Memory B cell (primary cell): ENCODE measurements around the gene LBH.

Experiments
- ATAC-seq: fragments of 150-1000 bp; cut with Tn5 transposase; 2 replicates; pipeline ENCODE4 v1.10.0; 2021; ENCODE audit warnings: low read depth, mild to moderate bottlenecking, moderate library complexity
- DNase-seq, 2 donors: peaks; one replicate each; pipeline ENCODE4 v3.0.0; 2022; ENCODE audit warnings: low spot score in 2 of 2
- H3K27ac Mint-ChIP-seq: one replicate; pipeline ENCODE4 v1.8.0; 2022; ENCODE audit warnings: mild to moderate bottlenecking, moderate library complexity, mixed read lengths
- H3K27me3 Mint-ChIP-seq: one replicate; pipeline ENCODE4 v1.8.0; 2022; ENCODE audit warnings: mixed read lengths
- H3K36me3 Mint-ChIP-seq: one replicate; pipeline ENCODE4 v1.8.0; 2022; ENCODE audit warnings: mild to moderate bottlenecking, mixed read lengths
- H3K4me1 Mint-ChIP-seq: one replicate; pipeline ENCODE4 v1.8.0; 2022; ENCODE audit warnings: mixed read lengths
- H3K4me3 Mint-ChIP-seq: one replicate; pipeline ENCODE4 v1.8.0; 2022; ENCODE audit warnings: mild to moderate bottlenecking, moderate library complexity, mixed read lengths
- H3K9me3 Mint-ChIP-seq: one replicate; pipeline ENCODE4 v1.8.0; 2022; ENCODE audit warnings: mixed read lengths

The LBH gene

DNA sequence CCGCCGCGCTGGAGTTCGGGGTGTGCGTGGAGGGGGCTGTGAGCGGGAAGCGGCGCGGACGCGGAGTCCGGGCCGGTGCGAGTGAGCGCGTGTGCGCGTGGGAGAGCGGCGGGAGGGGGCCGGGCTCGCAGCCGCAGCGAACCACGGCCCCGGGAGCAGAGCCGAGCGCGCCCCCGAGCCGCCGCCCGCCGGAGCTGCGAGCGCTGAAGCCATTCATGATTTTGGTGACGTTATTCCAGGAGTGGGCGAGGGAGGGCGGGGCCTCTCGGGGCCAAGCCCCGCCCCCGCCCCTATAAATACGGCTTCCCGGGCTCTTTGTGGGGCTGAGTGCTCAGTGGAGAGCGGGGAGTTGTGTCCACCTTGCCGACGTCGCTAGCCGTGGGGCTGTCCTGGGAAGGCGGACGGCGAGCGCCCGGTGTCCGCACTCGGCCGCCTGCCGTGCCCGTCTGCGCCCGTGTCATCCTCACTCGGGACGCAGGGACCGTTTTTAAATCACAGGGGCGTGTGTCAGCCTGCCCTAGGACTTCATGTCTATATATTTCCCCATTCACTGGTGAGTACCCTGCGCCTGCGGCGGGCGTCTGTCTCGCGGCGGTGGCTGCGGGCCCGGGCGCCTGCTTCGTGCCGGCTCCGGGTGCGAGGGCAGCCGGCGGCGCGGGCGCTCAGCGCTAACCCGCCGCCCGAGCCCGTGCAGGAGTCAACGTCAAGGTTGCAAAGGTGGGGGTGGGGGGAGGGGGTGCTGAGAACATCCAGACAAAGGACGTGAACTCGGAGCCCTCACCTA, at the start of gene LBH:
LBH (plus strand) TSS at position 323 of the 784 bp plus-strand sequence; CDS start at position 528, 205 bp downstream.
- H3K36me3 Mint-ChIP-seq: peaks cover 14% of the 10 kb centered on the region
- H3K4me3 Mint-ChIP-seq: peak within 1 kb of the TSS; percentile 97
- DNase-seq (peak; percentile 80 to 82), ATAC-seq (peak; percentile 64)
- H3K9me3 Mint-ChIP-seq: no peaks in the 10 kb centered on the region
- H3K27me3 Mint-ChIP-seq: no peaks in the 10 kb centered on the region
- peak within 1 kb of the TSS; percentile 91 for H3K27ac Mint-ChIP-seq
- H3K4me1 Mint-ChIP-seq: peaks cover 33% of the 10 kb centered on the region

DNA sequence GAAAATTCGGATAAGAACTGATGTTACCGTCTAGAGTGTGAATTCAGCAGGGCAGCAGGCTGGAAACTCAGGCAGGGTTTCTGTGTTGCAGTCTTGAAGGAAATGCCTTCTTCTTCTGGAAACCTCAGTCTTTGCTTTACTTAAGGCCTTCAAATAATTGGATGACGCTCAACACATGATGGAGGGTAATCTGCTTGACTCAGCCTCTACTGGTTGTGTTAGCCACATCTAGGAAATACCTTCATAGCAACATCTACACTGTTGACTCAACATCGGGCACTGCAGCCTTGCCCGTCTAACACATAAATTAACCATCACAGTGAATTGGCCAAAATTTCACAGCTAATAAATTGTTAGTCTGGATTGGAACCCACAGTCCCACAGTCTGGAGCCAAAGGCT, 47.3 kb upstream of the LBH start:
- no peak for DNase-seq
- no peak for ATAC-seq
- Mint-ChIP-seq H3K4me1 (peaks cover 7% of the 10 kb centered on the region), H3K36me3 (no peaks in the 10 kb centered on the region), H3K27me3 (peaks cover 2% of the 10 kb centered on the region), H3K4me3 (no peak overlapping the region), H3K27ac (no peak overlapping the region), H3K9me3 (no peaks in the 10 kb centered on the region)

DNA sequence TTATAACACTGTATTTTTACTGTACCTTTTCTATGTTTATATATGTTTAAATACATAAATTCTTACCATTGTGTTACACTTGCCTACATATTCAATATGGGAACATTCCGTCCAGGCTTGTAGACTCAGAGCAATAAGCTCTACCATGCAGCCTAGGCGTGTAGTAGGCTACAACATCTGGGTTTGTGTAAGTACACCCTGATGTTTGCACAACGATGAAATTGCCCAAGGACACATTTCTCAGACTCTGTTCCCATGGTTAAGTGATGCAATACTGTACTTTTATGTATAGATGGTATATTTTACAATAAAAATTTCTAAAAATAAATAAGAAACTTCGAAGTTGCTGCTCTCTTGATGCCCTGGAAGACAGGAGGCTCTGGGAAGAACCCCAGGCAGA, 46.2 kb upstream of the LBH start:
- H3K27me3 Mint-ChIP-seq: peaks cover 2% of the 10 kb centered on the region
- DNase-seq: no peak
- H3K36me3 Mint-ChIP-seq: no peaks in the 10 kb centered on the region
- H3K9me3 Mint-ChIP-seq: no peaks in the 10 kb centered on the region
- no peak overlapping the region for H3K4me3 Mint-ChIP-seq
- no peak for ATAC-seq
- no peak overlapping the region for H3K27ac Mint-ChIP-seq
- H3K4me1 Mint-ChIP-seq: peaks cover 7% of the 10 kb centered on the region

DNA sequence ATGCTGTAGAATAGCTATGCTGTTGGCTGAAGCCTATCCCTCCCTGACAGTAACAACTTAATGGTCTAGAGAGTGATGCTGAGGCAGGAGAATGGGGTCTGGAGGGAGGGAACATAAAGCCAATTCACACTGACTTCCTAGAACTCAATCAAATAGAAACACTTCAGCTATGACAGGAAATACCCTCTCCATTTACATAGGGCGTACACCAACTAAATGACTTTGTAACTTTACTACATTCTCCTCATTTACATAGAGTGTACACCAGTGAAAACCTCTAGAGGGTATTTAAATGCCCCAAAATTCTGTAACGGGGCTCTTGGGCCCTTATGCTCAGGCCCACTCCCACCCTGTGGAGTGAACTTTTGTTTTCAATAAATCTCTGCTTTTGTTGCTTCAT, 43.0 kb upstream of the LBH start:
- DNase-seq: no peak
- no peaks in the 10 kb centered on the region for H3K9me3 Mint-ChIP-seq
- peak overlapping the region; percentile 67 for H3K27ac Mint-ChIP-seq
- H3K27me3 Mint-ChIP-seq: peaks cover 2% of the 10 kb centered on the region
- peaks cover 7% of the 10 kb centered on the region for H3K4me1 Mint-ChIP-seq
- peak; percentile 75 for ATAC-seq
- no peaks in the 10 kb centered on the region for H3K36me3 Mint-ChIP-seq
- H3K4me3 Mint-ChIP-seq: no peak overlapping the region

DNA sequence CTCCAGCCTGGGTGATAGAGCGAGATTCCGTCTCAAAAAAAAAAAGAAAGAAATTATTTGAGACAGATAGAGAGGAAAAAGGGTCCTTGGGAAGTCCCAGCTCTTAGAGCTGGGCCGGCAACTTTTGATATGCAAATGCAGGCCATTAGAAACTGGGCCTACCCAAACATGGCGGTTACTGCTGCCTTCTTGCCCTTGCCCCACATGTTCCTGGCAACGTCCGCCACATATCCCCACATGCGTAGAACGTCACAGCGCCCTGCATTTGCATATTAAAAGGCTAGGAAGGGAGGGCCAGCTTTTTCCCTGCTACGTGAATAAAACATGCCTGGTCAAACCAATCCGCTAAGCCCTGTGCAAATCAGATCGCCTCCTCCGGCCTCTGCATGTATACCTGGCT, 40.7 kb upstream of the LBH start:
- Mint-ChIP-seq H3K27me3 (peaks cover 7% of the 10 kb centered on the region), H3K27ac (no peak overlapping the region), H3K4me1 (peaks cover 9% of the 10 kb centered on the region), H3K9me3 (no peaks in the 10 kb centered on the region), H3K36me3 (no peaks in the 10 kb centered on the region), H3K4me3 (no peak overlapping the region)
- ATAC-seq (no peak), DNase-seq (no peak)

DNA sequence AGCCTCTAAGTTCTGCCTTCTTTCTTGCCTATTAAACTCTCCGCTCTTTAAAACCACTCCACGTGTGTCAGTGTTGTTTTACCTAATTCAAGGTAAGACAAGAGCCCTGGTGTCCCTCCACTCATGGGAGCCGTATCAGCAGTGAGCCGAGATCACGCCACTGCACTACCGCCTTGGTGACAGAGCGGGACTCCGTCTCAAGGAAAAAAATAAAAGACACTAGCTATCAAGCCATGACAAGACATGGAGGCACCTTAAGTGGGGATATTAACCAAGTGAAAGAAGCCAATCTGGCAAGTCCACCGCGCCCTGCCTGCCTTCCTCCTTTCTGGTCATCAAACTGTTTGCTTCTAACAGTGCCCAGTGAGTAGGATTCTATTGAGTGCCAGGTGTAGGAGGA, 40.2 kb upstream of the LBH start:
- Mint-ChIP-seq H3K4me3 (no peak overlapping the region), H3K36me3 (no peaks in the 10 kb centered on the region), H3K27ac (no peak overlapping the region), H3K9me3 (no peaks in the 10 kb centered on the region), H3K4me1 (peaks cover 9% of the 10 kb centered on the region), H3K27me3 (peaks cover 4% of the 10 kb centered on the region)
- ATAC-seq: no peak
- no peak for DNase-seq

DNA sequence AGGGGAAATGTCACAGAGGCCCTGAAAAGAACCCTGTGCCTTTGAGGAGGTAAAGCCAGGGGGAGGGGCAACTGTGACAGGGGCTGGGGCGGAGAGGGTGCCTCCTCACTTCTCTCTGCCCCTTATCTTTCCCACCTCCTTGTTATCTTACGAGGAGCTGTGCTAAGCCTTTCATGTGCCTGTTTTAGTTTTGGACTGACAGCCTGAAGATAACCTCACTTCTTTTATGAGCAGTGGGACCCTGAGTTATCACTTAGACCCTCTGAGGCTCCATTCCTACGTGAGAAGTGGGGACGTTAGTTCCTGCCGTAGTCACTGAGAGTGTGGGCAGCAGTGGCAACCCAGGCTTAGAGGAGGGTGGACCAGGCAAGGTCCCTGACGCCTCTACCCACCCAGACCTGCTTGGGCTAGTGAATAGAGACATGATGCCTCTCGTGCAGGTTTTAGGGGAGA, 39.5 kb upstream of the LBH start:
- peaks cover 9% of the 10 kb centered on the region for H3K4me1 Mint-ChIP-seq
- no peaks in the 10 kb centered on the region for H3K9me3 Mint-ChIP-seq
- ATAC-seq (no peak), DNase-seq (no peak)
- H3K36me3 Mint-ChIP-seq: no peaks in the 10 kb centered on the region
- no peak overlapping the region for H3K27ac Mint-ChIP-seq
- H3K27me3 Mint-ChIP-seq: peaks cover 4% of the 10 kb centered on the region
- H3K4me3 Mint-ChIP-seq: no peak overlapping the region

DNA sequence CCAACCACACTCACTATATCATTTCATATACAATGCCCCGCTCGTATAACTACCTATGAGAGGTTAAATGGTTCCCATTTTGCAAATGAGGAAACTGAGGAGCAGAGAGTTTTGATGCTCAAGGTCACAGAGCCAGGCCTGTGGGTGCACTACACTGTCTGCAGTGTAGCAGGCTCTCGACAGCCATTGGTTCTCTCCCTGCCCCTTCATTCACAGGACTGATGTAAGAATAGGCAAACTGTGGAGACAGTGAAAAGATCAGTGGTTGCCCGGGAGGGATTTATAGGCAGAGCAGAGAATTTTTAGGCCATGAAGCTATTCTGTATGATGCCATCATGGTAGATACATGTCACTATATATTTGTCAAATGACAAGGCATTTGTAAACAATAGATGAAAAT, 39.0 kb upstream of the LBH start:
- H3K9me3 Mint-ChIP-seq: no peaks in the 10 kb centered on the region

DNA sequence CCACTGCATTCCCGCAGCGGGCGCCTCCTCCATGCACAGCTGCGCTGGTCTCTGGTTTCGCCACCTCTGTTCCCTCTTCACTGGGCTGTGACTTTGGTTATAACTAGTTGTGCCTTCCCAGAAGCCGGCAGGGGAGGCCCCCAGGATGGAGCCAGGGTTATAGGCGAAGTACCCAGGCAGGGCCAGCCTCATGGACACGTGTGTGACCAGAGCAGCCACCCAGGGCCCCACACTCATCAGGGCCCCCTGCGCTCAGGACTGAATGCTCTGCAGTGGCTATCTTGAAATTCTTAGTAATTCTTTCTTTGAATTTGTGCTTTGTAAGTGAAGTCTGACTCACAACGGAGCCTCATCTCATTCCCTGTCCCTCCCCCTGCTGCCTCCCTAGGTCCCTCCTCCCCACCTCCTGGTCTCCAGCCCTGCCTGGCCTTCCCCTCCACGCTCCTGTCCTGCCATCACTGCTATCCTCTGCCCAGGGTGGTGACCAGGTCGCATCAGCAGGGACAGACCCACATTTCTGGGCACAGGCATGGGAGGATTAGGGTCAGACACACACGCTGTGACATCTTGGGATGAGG, 38.1 kb upstream of the LBH start:
- no peak overlapping the region for H3K27ac Mint-ChIP-seq
- H3K4me1 Mint-ChIP-seq: peaks cover 7% of the 10 kb centered on the region
- DNase-seq: no peak
- H3K27me3 Mint-ChIP-seq: peaks cover 4% of the 10 kb centered on the region
- H3K4me3 Mint-ChIP-seq: no peak overlapping the region
- H3K9me3 Mint-ChIP-seq: no peaks in the 10 kb centered on the region
- no peak for ATAC-seq
- no peaks in the 10 kb centered on the region for H3K36me3 Mint-ChIP-seq

More for the DNA sequence above, 39.0 kb upstream of the LBH start:
- H3K36me3 Mint-ChIP-seq: no peaks in the 10 kb centered on the region
- H3K4me3 Mint-ChIP-seq: no peak overlapping the region
- ATAC-seq: no peak
- H3K27ac Mint-ChIP-seq: no peak overlapping the region
- no peak for DNase-seq
- peaks cover 4% of the 10 kb centered on the region for H3K27me3 Mint-ChIP-seq
- peaks cover 9% of the 10 kb centered on the region for H3K4me1 Mint-ChIP-seq

DNA sequence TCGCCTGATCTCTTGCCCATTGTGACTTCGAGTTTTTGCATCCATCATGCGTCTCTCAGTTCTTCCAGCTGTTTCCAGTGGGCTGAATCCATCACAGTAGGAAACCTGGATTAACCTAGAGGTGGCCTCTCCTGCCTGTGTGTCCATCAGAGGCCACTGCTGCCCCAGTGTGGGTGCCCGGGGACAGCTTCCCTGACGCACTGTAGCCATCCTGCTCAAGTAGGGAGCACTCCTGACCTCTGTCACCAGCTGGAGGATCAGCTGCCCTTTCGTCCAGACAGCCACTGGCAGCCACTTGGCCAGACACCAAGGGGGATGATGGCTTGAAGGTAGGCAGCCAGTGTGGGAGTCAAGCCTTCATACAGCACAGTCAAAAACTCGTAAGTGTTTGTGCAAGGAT, 36.9 kb upstream of the LBH start:
- no peaks in the 10 kb centered on the region for H3K36me3 Mint-ChIP-seq

DNA sequence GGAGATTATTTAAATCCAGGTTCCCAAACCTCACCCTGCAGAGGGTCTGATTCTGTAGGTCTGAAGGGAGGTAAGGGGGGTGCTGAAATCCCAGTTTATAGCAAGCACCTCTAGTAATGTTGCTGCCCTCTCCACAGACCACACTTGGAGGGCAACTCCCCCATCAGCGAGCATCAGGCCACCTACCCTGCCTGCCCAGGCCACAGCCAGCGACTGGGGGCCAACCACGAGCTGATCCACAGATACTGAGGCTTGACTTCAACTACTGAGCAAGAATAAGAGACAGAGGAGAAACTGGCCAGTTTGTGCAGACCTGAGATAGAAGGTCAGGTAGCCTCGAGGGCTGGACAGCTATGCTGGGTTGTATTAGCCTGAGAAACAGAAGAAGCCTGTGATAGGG, 36.3 kb upstream of the LBH start:
- no peak overlapping the region for H3K27ac Mint-ChIP-seq
- H3K4me1 Mint-ChIP-seq: peaks cover 2% of the 10 kb centered on the region
- no peak for DNase-seq
- H3K9me3 Mint-ChIP-seq: no peaks in the 10 kb centered on the region
- H3K36me3 Mint-ChIP-seq: no peaks in the 10 kb centered on the region
- H3K27me3 Mint-ChIP-seq: peaks cover 4% of the 10 kb centered on the region
- no peak for ATAC-seq
- no peak overlapping the region for H3K4me3 Mint-ChIP-seq

More for the DNA sequence above, 36.9 kb upstream of the LBH start:
- no peak overlapping the region for H3K27ac Mint-ChIP-seq
- H3K27me3 Mint-ChIP-seq: peaks cover 4% of the 10 kb centered on the region
- H3K4me1 Mint-ChIP-seq: peaks cover 2% of the 10 kb centered on the region
- H3K4me3 Mint-ChIP-seq: no peak overlapping the region
- no peaks in the 10 kb centered on the region for H3K9me3 Mint-ChIP-seq
- ATAC-seq: no peak
- DNase-seq: no peak

DNA sequence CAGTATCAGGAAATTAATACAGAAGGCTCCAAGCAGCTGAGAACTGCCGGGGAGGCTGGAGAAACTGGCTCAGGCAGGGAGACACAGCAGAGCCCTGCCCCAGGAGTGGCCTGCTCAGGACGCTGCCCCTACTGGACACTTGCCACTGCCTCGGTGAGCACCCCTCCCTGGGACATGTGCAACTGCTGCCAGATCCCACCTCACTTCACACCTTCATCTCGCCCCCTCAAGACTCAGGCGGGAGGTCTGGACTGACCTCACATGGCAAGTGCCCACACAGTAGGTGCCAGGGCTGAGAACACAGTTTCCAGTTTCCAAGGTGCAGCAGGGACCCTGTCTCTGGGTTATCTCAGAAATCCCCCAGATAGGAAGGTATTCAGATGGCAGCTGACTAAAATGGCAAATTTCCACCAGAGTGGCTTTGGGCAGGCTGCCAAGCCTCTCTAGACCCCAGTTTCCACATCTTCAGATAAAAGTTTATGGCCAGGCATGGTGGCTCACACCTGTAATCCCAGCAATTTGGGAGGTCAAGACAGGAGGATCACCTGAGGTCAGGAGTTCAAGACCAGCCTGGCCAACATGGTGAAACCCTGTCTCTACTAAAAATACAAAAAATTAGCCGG, 33.7 kb upstream of the LBH start:
- Mint-ChIP-seq H3K9me3 (no peaks in the 10 kb centered on the region), H3K27ac (no peak overlapping the region), H3K27me3 (peaks cover 4% of the 10 kb centered on the region), H3K4me3 (no peak overlapping the region), H3K36me3 (no peaks in the 10 kb centered on the region), H3K4me1 (peaks cover 2% of the 10 kb centered on the region)
- DNase-seq (no peak), ATAC-seq (no peak)

DNA sequence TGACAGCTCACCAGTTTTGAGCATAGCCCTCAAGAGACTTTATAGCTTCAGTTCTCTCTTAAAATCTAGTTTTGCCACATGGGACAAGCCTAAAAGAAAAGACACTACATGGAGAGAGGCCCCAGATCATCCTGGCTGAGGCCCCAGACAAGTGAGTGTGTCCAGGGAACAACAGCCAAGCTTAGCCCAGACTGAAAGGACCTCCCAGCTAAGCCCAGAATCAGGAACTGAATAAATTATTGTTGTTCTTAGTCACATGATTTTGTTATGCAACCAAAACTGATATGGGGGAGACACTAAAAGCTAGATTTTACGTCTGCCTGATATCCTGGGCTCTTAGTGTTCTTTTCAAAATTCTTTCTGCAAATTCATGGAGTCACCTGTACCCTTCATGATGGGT, 29.3 kb upstream of the LBH start:
- Mint-ChIP-seq H3K4me3 (no peak overlapping the region), H3K27ac (no peak overlapping the region), H3K9me3 (no peaks in the 10 kb centered on the region), H3K27me3 (no peaks in the 10 kb centered on the region), H3K4me1 (no peaks in the 10 kb centered on the region), H3K36me3 (no peaks in the 10 kb centered on the region)
- ATAC-seq: no peak
- DNase-seq: no peak

DNA sequence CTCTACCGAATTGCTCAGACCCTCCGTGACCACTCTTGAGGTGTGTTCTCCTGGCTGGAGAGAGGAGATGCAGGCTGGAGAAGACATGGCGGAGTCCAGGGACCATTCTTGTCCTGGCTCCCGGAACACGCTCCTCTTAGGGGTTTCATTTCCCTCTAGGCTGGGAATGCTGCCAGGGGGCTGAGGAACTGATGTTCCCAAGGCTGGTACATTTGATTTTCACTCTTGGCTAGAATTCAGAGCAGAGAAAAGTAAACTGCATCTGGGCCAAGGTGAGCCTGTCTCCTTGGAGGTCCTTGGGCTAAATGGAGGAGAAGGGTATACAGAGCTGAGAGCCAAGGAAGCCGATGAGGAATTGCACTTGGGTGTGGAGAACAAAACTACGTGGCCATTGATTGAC, 28.2 kb upstream of the LBH start:
- no peaks in the 10 kb centered on the region for H3K4me1 Mint-ChIP-seq
- no peak overlapping the region for H3K27ac Mint-ChIP-seq
- no peak overlapping the region for H3K4me3 Mint-ChIP-seq
- H3K27me3 Mint-ChIP-seq: no peaks in the 10 kb centered on the region
- H3K9me3 Mint-ChIP-seq: no peaks in the 10 kb centered on the region
- DNase-seq (no peak), ATAC-seq (no peak)
- no peaks in the 10 kb centered on the region for H3K36me3 Mint-ChIP-seq
